SK-N-SH treated with all-trans-retinoic acid at 6 μM for 48 hours (cell line): ENCODE measurements around the gene SH3TC2.
A peak's percentile ranks its signal among the peaks of the same experiment; 100 is the strongest.

ENCODE experiments used
- ATAC-seq: fragments of 200-7000 bp; cut with Tn5 transposase; 3 replicates; pipeline ENCODE4 v1.9.1; 2020; ENCODE audit warnings: mild to moderate bottlenecking, moderate library complexity
- BACH2 ChIP-seq: fragments of 250-450 bp; sonication (Bioruptor Pico); IDR thresholded peaks from 2 replicates; pipeline ENCODE4 v1.9.0; 2021; ENCODE audit warnings: mild to moderate bottlenecking, borderline replicate concordance
- CSDC2 ChIP-seq: fragments of 250-450 bp; sonication (Bioruptor Pico); IDR thresholded peaks from 2 replicates; pipeline ENCODE4 v1.5.0; 2020; ENCODE audit warnings: mild to moderate bottlenecking, moderate library complexity
- ESRRG ChIP-seq: fragments of 250-450 bp; sonication (Bioruptor Pico); IDR thresholded peaks from 2 replicates; pipeline ENCODE4 v1.6.1; 2021; ENCODE audit warnings: mild to moderate bottlenecking
- GLIS3 ChIP-seq: fragments of 250-450 bp; sonication (Bioruptor Pico); IDR thresholded peaks from 2 replicates; pipeline ENCODE4 v1.5.0; 2020; ENCODE audit warnings: mild to moderate bottlenecking, moderate library complexity
- ISL1 ChIP-seq: fragments of 250-450 bp; sonication (Bioruptor Pico); IDR thresholded peaks from 2 replicates; pipeline ENCODE4 v2.1.2; 2022; ENCODE audit warnings: mild to moderate bottlenecking, moderate library complexity
- PPARA ChIP-seq: fragments of 250-450 bp; sonication (Bioruptor Pico); IDR thresholded peaks from 2 replicates; pipeline ENCODE4 v1.5.0; 2020; ENCODE audit warnings: mild to moderate bottlenecking, borderline replicate concordance
- RARB ChIP-seq: fragments of 250-450 bp; sonication (Bioruptor Pico); IDR thresholded peaks from 2 replicates; pipeline ENCODE4 v1.8.0; 2021; ENCODE audit warnings: mild to moderate bottlenecking, moderate library complexity
- TCF4 ChIP-seq: fragments of 250-450 bp; sonication (Bioruptor Pico); IDR thresholded peaks from 2 replicates; pipeline ENCODE4 v1.8.0; 2021; ENCODE audit warnings: mild to moderate bottlenecking, moderate library complexity, borderline replicate concordance
- TOX ChIP-seq: fragments of 250-450 bp; sonication (Bioruptor Pico); IDR thresholded peaks from 2 replicates; pipeline ENCODE4 v1.8.0; 2021; ENCODE audit warnings: mild to moderate bottlenecking, moderate library complexity, borderline replicate concordance
- ZC3H10 ChIP-seq: fragments of 250-450 bp; sonication (Bioruptor Pico); IDR thresholded peaks from 2 replicates; pipeline ENCODE4 v1.5.1; 2021; ENCODE audit warnings: mild to moderate bottlenecking, moderate library complexity
- ZFP3 ChIP-seq: fragments of 250-450 bp; sonication (Bioruptor Pico); IDR thresholded peaks from 2 replicates; pipeline ENCODE4 v1.5.0; 2020; ENCODE audit warnings: mild to moderate bottlenecking, moderate library complexity
- ZFP30 ChIP-seq: fragments of 450-650 bp; formaldehyde crosslinking; IDR thresholded peaks from 2 replicates; pipeline ENCODE4 v1.5.0; 2022; ENCODE audit warnings: mild to moderate bottlenecking, moderate library complexity
- ZNF70 ChIP-seq: fragments of 450-650 bp; formaldehyde crosslinking; IDR thresholded peaks from 2 replicates; pipeline ENCODE4 v1.5.0; 2020; ENCODE audit warnings: mild to moderate bottlenecking, moderate library complexity
- ZNF8 ChIP-seq: fragments of 450-650 bp; formaldehyde crosslinking; IDR thresholded peaks from 2 replicates; pipeline ENCODE4 v1.5.0; 2020; ENCODE audit warnings: mild to moderate bottlenecking, moderate library complexity
- TF ChIP-seq, protein P1 (sequence below): fragments of 250-450 bp; sonication (Bioruptor Pico); IDR thresholded peaks from 2 replicates; pipeline ENCODE4 v1.5.1; 2020; ENCODE audit warnings: low read depth, mild to moderate bottlenecking, moderate library complexity
- TF ChIP-seq, protein P2 (sequence below): fragments of 250-450 bp; sonication (Bioruptor Pico); IDR thresholded peaks from 2 replicates; pipeline ENCODE4 v1.8.0; 2020; ENCODE audit warnings: mild to moderate bottlenecking, moderate library complexity, borderline replicate concordance
- TF ChIP-seq, protein P3 (sequence below): fragments of 250-450 bp; sonication (Bioruptor Pico); IDR thresholded peaks from 2 replicates; pipeline ENCODE4 v1.8.0; 2021; ENCODE audit warnings: low read depth, mild to moderate bottlenecking, moderate library complexity, borderline replicate concordance
- TF ChIP-seq, protein P4 (sequence below): fragments of 250-450 bp; sonication (Bioruptor Pico); IDR thresholded peaks from 2 replicates; pipeline ENCODE4 v1.5.1; 2021; ENCODE audit warnings: mild to moderate bottlenecking, moderate library complexity
- TF ChIP-seq, protein P5 (sequence below): fragments of 250-450 bp; sonication (Bioruptor Pico); IDR thresholded peaks from 2 replicates; pipeline ENCODE4 v1.5.0; 2020; ENCODE audit warnings: mild to moderate bottlenecking, moderate library complexity

The SH3TC2 gene

DNA sequence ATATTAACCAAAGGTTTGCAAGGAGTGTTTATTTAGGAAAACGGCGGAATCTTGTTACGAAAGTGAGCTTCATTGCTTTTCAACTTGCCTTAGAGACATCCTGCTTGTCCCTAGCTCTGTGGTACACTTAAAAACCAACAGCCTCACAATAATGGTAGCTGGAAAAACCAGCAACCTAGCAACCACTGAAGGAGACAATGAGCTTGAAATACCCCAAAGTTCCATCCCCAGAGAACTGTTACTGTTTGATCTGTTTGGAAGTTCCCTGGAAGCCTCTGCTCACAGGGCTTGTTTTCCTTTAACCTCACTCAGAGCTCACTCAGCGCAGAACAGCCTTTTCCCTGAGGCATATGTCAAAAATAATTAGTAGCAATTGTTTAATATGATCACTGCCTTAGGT lies 43.2 kb downstream of the SH3TC2 start:
- ATAC-seq = no peak
- TF ChIP-seq BACH2 (CRISPR knock-in tag) (no peak), GLIS3 (CRISPR knock-in tag) (no peak), TCF4 (CRISPR knock-in tag) (no peak), CSDC2 (no peak), TOX (CRISPR knock-in tag) (no peak), ZFP3 (CRISPR knock-in tag) (no peak)

DNA sequence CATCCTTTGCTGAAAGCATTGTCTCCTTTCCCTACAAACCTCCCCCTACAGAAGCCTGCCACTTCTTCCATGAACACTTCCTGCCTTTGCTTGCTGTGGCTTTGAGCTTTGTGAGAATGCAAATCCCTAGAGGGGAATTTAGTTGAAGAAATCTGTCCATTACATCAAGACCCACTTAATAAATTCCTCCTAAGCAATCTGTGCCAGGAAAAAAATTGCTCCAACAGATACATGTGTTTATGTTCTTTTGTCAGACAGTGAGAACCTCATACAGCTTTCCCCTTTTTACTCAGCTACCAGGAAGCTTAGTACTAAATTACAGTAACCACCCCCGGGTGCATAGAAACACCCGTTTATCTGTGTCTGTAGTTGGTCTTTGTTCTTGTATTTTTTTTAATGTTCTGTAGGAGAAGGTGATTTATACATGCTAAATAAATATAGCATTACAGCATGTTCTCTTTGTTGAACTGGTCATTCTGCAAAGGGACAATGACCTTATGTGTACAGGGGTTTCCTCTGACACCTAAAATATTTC lies 43.9 kb downstream of the SH3TC2 start:
- ATAC-seq = no peak
- TF ChIP-seq ZC3H10 (CRISPR knock-in tag) (no peak), ESRRG (no peak), ISL1 (peak; percentile 36; the same call in 1 of the 2 replicates), ZNF8 (CRISPR knock-in tag) (no peak), ZFP30 (CRISPR knock-in tag) (no peak), RARB (CRISPR knock-in tag) (no peak)
- TF ChIP-seq, protein P1, sequence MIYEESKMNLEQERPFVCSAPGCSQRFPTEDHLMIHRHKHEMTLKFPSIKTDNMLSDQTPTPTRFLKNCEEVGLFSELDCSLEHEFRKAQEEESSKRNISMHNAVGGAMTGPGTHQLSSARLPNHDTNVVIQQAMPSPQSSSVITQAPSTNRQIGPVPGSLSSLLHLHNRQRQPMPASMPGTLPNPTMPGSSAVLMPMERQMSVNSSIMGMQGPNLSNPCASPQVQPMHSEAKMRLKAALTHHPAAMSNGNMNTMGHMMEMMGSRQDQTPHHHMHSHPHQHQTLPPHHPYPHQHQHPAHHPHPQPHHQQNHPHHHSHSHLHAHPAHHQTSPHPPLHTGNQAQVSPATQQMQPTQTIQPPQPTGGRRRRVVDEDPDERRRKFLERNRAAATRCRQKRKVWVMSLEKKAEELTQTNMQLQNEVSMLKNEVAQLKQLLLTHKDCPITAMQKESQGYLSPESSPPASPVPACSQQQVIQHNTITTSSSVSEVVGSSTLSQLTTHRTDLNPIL (CRISPR knock-in tag) = no peak
- TF ChIP-seq, all 23 proteins: peak for 1

DNA sequence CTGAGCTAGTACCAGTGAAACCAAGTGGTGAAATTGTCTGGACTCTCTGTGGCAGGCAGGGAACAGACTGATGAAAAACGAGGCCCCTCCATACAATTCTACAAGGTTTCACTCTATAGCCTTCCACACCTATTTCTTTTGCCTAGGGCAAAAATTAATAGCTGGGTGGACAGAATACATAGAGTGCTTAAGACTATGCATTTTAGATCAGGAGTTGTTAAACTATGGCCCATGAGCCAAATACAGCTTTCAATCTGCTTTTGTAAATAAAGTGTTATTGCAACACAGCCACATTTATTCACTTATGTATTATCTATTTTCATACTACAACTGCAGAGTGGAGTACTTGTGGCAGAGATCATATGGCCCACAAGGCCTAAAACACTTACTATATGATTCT lies 45.2 kb downstream of the SH3TC2 start:
- TF ChIP-seq ZC3H10 (CRISPR knock-in tag) = no peak
- no peak for TF ChIP-seq ZNF8 (CRISPR knock-in tag)
- no peak for TF ChIP-seq RARB (CRISPR knock-in tag)
- TF ChIP-seq BACH2 (CRISPR knock-in tag) = no peak
- TF ChIP-seq ZFP30 (CRISPR knock-in tag) = no peak
- TF ChIP-seq, protein P2, sequence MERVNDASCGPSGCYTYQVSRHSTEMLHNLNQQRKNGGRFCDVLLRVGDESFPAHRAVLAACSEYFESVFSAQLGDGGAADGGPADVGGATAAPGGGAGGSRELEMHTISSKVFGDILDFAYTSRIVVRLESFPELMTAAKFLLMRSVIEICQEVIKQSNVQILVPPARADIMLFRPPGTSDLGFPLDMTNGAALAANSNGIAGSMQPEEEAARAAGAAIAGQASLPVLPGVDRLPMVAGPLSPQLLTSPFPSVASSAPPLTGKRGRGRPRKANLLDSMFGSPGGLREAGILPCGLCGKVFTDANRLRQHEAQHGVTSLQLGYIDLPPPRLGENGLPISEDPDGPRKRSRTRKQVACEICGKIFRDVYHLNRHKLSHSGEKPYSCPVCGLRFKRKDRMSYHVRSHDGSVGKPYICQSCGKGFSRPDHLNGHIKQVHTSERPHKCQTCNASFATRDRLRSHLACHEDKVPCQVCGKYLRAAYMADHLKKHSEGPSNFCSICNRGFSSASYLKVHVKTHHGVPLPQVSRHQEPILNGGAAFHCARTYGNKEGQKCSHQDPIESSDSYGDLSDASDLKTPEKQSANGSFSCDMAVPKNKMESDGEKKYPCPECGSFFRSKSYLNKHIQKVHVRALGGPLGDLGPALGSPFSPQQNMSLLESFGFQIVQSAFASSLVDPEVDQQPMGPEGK (CRISPR knock-in tag) = no peak
- TF ChIP-seq, protein P3, sequence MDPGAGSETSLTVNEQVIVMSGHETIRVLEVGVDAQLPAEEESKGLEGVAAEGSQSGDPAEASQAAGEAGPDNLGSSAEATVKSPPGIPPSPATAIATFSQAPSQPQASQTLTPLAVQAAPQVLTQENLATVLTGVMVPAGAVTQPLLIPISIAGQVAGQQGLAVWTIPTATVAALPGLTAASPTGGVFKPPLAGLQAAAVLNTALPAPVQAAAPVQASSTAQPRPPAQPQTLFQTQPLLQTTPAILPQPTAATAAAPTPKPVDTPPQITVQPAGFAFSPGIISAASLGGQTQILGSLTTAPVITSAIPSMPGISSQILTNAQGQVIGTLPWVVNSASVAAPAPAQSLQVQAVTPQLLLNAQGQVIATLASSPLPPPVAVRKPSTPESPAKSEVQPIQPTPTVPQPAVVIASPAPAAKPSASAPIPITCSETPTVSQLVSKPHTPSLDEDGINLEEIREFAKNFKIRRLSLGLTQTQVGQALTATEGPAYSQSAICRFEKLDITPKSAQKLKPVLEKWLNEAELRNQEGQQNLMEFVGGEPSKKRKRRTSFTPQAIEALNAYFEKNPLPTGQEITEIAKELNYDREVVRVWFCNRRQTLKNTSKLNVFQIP (CRISPR knock-in tag) = no peak
- TF ChIP-seq ZNF70 (CRISPR knock-in tag) = no peak
- TF ChIP-seq TOX (CRISPR knock-in tag) = no peak
- TF ChIP-seq, protein P4, sequence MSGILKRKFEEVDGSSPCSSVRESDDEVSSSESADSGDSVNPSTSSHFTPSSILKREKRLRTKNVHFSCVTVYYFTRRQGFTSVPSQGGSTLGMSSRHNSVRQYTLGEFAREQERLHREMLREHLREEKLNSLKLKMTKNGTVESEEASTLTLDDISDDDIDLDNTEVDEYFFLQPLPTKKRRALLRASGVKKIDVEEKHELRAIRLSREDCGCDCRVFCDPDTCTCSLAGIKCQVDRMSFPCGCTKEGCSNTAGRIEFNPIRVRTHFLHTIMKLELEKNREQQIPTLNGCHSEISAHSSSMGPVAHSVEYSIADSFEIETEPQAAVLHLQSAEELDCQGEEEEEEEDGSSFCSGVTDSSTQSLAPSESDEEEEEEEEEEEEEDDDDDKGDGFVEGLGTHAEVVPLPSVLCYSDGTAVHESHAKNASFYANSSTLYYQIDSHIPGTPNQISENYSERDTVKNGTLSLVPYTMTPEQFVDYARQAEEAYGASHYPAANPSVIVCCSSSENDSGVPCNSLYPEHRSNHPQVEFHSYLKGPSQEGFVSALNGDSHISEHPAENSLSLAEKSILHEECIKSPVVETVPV = no peak
- TF ChIP-seq PPARA (CRISPR knock-in tag) = no peak
- no peak for TF ChIP-seq ESRRG
- TF ChIP-seq TCF4 (CRISPR knock-in tag) = no peak
- TF ChIP-seq CSDC2 = no peak
- TF ChIP-seq, protein P5, sequence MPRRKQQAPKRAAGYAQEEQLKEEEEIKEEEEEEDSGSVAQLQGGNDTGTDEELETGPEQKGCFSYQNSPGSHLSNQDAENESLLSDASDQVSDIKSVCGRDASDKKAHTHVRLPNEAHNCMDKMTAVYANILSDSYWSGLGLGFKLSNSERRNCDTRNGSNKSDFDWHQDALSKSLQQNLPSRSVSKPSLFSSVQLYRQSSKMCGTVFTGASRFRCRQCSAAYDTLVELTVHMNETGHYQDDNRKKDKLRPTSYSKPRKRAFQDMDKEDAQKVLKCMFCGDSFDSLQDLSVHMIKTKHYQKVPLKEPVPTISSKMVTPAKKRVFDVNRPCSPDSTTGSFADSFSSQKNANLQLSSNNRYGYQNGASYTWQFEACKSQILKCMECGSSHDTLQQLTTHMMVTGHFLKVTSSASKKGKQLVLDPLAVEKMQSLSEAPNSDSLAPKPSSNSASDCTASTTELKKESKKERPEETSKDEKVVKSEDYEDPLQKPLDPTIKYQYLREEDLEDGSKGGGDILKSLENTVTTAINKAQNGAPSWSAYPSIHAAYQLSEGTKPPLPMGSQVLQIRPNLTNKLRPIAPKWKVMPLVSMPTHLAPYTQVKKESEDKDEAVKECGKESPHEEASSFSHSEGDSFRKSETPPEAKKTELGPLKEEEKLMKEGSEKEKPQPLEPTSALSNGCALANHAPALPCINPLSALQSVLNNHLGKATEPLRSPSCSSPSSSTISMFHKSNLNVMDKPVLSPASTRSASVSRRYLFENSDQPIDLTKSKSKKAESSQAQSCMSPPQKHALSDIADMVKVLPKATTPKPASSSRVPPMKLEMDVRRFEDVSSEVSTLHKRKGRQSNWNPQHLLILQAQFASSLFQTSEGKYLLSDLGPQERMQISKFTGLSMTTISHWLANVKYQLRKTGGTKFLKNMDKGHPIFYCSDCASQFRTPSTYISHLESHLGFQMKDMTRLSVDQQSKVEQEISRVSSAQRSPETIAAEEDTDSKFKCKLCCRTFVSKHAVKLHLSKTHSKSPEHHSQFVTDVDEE (CRISPR knock-in tag) = no peak
- ATAC-seq = no peak

DNA sequence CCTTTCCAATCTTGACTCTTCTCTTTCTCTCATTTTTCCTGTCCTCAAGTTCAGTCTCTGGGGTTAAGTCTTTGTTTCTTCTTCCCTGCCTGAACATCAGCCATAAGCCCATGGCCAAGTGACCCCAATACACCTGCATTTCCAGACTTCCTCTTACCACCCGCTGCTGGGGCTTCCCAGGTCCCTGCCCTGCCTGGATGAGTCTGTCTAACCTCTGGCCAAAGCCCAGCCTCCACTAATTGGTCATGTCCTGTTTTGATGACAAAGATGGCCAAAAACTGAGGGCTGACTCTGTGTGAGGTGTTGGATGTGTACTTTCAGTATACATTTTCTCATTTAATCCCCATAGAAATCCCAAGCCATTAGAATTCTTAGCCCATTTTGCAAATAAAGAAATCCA lies 47.3 kb downstream of the SH3TC2 start:
- no peak for TF ChIP-seq ZC3H10 (CRISPR knock-in tag)
- no peak for ATAC-seq
